Bronchial epithelial cell (primary cell): ENCODE data around the gene SOX5. TPM values are rescaled to one million over a fixed set of nuclear protein-coding genes. Genes with fewer than 3 reads are reported as not detected.

ENCODE experiments used
- DNase-seq: peaks from one replicate; pipeline ENCODE4 v3.0.0-alpha.2; 2010; ENCODE audit warnings: low read depth
- FAIRE-seq: peaks from 2 replicates; lab custom pipeline; 2011; peaks lifted over from hg19 to GRCh38; lab: Jason Lieb, UNC
- H3K27me3 ChIP-seq: 2 replicates; pipeline ENCODE4 v1.5.1; 2011; ENCODE audit warnings: low read length; ENCODE audit not compliant: control insufficient read depth, insufficient read depth
- H3K36me3 ChIP-seq: 2 replicates; pipeline ENCODE4 v1.5.1; 2011; ENCODE audit warnings: low read length; ENCODE audit not compliant: control insufficient read depth, insufficient read depth
- H3K4me3 ChIP-seq: 2 replicates; pipeline ENCODE4 v1.5.1; 2011; ENCODE audit warnings: mild to moderate bottlenecking, low read depth, low read length, control low read depth
- total RNA-seq: library from RNA; depleted of rRNA; stranded (reverse); fragments of >200 nt; gene quantifications from 2 replicates; pipeline ENCODE4 v1.2.1, GENCODE V29; 2014
- TF ChIP-seq, protein P1 (sequence below): IDR thresholded peaks from 2 replicates; pipeline ENCODE4 v1.5.1; 2011; ENCODE audit warnings: mild to moderate bottlenecking, moderate library complexity, low read length, control low read depth, inconsistent platforms; ENCODE audit not compliant: insufficient read depth, severe bottlenecking

SOX5 gene
- total RNA-seq, 1 donor from 2014 or later: under 0.01 TPM

DNA sequence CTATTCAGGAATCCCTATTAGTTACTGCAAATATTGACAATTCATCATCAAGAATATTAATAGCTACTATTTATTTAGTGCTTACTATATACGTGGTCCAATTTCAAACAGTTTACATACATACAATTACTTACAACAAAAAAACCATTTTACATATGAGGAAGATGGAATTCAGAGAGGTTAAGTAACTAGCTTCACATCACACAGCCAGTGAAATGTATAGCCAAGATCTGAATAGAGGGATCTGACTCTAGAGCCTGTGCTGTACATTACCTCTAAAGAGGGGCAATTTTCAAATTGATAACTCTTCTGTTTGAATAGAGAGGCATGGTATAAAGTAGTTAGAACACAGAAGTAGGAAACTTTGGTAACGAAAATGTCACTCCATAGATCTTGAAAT, 18.3 kb downstream of the SOX5 start:
- no peaks in the 10 kb centered on the region for H3K36me3 ChIP-seq
- TF ChIP-seq, protein P1, sequence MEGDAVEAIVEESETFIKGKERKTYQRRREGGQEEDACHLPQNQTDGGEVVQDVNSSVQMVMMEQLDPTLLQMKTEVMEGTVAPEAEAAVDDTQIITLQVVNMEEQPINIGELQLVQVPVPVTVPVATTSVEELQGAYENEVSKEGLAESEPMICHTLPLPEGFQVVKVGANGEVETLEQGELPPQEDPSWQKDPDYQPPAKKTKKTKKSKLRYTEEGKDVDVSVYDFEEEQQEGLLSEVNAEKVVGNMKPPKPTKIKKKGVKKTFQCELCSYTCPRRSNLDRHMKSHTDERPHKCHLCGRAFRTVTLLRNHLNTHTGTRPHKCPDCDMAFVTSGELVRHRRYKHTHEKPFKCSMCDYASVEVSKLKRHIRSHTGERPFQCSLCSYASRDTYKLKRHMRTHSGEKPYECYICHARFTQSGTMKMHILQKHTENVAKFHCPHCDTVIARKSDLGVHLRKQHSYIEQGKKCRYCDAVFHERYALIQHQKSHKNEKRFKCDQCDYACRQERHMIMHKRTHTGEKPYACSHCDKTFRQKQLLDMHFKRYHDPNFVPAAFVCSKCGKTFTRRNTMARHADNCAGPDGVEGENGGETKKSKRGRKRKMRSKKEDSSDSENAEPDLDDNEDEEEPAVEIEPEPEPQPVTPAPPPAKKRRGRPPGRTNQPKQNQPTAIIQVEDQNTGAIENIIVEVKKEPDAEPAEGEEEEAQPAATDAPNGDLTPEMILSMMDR: no peak
- DNase-seq (no peak), FAIRE-seq (no peak)
- H3K27me3 ChIP-seq: no peaks in the 10 kb centered on the region
- no peak overlapping the region for H3K4me3 ChIP-seq

- no peak for FAIRE-seq
- TF ChIP-seq, protein P1: no peak
- H3K27me3 ChIP-seq: no peaks in the 10 kb centered on the region
- DNase-seq: no peak
- no peaks in the 10 kb centered on the region for H3K36me3 ChIP-seq
- H3K4me3 ChIP-seq: no peak overlapping the region
Measured at GRCh38 chr12:23930599-23930998, 18.9 kb downstream of the SOX5 start.

DNA sequence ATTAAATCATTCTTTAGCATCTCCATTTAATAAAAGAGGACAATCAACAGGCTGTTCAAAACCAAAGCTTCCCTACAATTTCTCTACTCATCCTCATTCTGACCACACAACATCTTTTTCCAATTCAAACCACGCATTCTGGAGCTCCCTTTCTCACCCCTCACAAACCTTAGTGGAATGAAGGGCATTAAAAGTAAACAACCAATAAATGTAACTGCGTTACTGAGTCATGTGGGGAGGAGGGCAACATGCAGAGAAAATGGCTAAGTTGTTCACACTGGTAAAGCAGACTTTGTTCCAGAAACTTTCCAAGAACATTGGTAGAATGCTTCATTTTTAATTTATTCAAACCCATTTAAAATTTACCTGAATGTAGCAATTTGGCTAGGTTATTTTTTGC, 19.6 kb downstream of the SOX5 start:
- Histone ChIP-seq H3K4me3 (no peak overlapping the region), H3K36me3 (no peaks in the 10 kb centered on the region), H3K27me3 (no peaks in the 10 kb centered on the region)
- FAIRE-seq (no peak), DNase-seq (no peak)
- TF ChIP-seq, protein P1: no peak

GRCh38 chr12:23927907-23928306, 21.6 kb downstream of the SOX5 start:
- FAIRE-seq: no peak
- DNase-seq: no peak

GRCh38 chr12:23921099-23921856, 28.2 kb downstream of the SOX5 start:
- Histone ChIP-seq H3K4me3 (no peak overlapping the region), H3K27me3 (no peaks in the 10 kb centered on the region), H3K36me3 (no peaks in the 10 kb centered on the region)
- DNase-seq (no peak), FAIRE-seq (no peak)
- TF ChIP-seq, protein P1: no peak

More at GRCh38 chr12:23927907-23928306, 21.6 kb downstream of the SOX5 start:
- Histone ChIP-seq H3K4me3 (no peak overlapping the region), H3K27me3 (no peaks in the 10 kb centered on the region), H3K36me3 (no peaks in the 10 kb centered on the region)
- TF ChIP-seq, protein P1: no peak
